ENCODE measurements around the gene SLC15A3.
"Not testable (repeated sequence)": the region's sequence is repeated elsewhere in the genome, so short reads cannot be mapped to it uniquely, and the experiment has no call there.

Gene SLC15A3

GRCh38 chr11:60915248-60915914 is 36.6 kb downstream of the SLC15A3 start:
- peak in 3 of 4 experiments; percentile 35 to 63 (median 45) for DNase-seq (ENCODE audit: low read depth in 4 of 4, low spot score in 1 of 4)

DNA sequence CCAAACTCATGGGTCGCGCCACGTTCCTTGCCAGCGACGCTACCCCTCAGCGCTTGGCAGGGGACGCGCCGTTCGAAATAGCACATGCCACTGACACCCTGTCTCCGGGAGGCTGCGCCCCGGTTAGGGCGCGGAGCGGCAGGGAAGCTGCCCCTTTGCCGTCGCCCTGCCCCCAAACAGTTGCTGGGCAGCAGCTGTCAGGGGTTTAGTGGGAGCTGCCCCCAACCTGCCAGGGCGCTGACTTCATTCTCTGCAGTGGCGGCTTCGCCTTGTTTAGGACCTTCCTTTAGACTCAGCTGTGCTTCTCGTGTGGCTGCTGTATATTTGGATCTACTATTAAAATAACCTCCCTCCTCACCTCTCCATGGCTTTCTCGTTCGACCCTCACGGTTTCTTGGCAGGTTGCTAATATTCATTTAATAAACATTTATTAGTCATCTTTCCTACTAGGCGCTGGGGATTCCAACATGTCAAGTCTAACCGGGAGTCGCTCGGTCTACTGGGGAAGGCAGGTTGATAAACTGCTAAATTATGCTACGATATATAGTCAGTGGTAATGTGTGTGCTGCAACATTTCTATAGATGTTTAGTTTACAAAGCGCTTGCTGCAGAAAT is 37.2 kb downstream of the SLC15A3 start:
- DNase-seq (ENCODE audit: low read depth in 4 of 4, low spot score in 1 of 4) = peak in 1 of 4 experiments; percentile 24

- peak; percentile 55 to 85 (median 74) for DNase-seq (ENCODE audit: low read depth in 4 of 4, low spot score in 1 of 4)
Measured at GRCh38 chr11:60913793-60914632, 38.0 kb downstream of the SLC15A3 start, which contains the start of gene TMEM109. Gene TMEM109 (plus strand): TSS chr11:60914158. CDS start chr11:60919694, 5,536 bp downstream.

DNA sequence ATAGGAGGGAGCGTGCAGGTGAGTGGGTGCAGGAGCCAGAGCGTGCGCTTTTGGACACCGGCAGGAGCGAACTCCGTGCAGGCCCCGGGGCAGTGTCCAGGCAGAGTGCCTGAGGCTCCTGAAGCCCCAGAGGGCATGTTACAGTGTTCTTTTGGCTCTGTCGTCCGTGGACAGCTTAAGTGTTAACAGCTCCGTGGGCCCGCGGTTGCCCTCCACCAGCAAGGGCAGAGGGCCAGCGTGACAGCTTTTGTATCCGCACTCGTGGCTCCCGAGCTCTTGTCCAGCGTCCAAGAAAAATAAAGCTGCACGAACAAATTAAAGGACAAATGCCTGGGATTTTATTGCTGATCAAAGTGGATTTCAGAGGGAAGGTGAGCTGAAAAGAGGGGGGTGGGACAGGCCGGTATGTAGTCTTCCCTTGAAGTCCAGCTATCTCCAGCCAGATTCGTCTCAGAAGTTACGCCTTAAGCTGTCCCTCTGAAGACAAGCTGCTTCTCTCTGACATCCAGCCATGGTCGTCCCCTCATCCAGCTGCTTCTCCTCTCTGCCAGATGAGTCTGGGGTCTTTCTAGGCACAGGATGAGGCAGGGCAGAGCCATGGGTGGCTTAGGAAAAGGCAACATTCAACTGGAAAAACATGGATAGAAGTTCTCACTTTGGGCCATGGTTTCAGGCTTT is 39.0 kb downstream of the SLC15A3 start:
- no peak for DNase-seq (ENCODE audit: low read depth in 4 of 4, low spot score in 1 of 4)

DNA sequence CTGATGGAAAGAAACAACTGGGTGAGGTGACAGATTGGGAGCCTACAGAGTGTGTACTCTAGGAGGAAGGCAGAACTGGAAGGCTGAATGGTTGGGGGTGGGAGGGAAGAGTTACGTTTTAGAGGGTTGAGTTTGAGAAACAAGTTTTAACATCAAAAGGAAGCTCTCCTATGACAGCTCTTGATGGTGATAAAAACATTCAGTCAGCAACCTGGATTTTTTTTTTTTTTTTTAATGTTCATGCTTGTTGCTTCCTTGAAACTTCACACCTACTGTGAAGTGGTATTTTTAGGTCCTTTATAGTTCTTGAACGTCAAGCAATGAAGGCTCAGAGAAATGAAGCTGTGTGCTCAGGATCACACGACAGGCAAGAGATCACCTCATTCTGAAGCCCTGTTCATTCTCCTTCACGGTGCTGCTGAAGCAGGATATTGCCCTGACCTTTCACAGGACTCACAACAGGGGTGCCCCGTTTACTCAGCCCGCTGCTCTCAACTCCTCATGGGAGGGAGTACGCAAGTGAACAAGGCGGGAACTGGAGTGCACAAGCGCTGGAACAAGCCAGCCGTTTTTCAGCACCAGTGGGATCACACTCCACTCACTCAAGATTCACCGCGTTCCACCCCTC is 39.6 kb downstream of the SLC15A3 start:
- no peak for DNase-seq (ENCODE audit: low read depth in 4 of 4, low spot score in 1 of 4)

DNA sequence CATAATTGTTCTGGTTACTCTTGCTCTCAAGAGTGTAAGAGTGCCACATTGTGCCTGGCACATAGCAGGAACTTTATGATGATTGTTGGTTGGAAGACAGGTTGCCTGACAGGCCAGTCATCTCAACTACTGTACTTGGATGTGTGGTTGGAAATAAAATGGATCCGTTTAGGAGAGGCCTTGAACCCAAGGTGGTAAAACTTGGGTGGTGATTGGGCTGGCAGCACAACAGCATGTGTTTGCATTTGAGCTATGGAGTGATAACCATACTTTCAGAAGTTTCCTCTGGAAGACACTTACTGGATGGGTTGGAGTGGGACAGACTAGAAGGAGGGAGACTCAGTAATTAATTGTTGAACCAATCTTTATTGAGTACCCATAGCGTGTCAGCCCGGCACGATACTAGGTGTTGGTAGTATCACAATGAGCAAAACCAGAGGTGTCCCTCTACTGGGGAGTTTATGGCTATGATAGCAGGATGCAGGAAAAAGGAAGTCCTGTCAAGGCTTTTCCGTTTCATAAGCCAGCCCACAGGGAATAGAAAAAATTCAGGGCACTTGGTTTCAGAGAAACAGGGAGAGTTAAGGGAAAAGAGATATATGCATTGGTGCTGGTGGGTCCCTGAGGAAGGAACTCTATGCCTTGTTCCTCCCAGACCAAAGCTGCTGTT is 41.1 kb downstream of the SLC15A3 start:
- DNase-seq (ENCODE audit: low read depth in 4 of 4, low spot score in 1 of 4) = no peak

GRCh38 chr11:60910281-60910687 is 41.7 kb downstream of the SLC15A3 start:
- no peak for DNase-seq (ENCODE audit: low read depth in 4 of 4, low spot score in 1 of 4)

DNA sequence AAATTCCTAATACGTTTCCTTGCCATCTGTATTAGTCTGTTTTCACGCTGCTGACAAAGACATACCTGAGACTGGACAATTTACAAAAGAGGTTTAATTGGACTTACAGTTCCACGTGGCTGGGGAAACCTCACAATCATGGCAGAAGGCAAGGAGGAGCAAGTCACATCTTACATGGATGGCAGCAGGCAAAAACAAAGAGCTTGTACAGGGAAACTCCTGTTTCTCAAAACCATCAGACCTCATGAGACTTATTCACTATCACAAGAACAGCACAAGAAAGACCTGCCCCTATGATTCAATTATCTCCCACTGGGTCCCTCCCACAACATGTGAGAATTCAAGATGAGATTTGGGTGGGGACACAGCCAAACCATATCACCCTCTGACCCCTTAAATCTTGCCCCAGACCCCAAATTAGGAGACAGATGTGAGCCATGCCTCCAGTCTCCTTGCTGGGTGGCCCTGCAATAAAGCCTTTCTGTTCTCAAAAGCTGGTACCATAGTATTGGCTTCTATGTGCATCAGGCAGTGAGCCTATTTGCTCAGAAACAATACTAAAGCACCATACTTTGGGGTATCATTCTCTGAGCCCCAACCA is 42.2 kb downstream of the SLC15A3 start:
- not testable (repeated sequence) for DNase-seq (ENCODE audit: low read depth in 4 of 4, low spot score in 1 of 4)

- no peak for DNase-seq (ENCODE audit: low read depth in 4 of 4, low spot score in 1 of 4)
Measured at GRCh38 chr11:60908803-60909202, 43.2 kb downstream of the SLC15A3 start.

DNA sequence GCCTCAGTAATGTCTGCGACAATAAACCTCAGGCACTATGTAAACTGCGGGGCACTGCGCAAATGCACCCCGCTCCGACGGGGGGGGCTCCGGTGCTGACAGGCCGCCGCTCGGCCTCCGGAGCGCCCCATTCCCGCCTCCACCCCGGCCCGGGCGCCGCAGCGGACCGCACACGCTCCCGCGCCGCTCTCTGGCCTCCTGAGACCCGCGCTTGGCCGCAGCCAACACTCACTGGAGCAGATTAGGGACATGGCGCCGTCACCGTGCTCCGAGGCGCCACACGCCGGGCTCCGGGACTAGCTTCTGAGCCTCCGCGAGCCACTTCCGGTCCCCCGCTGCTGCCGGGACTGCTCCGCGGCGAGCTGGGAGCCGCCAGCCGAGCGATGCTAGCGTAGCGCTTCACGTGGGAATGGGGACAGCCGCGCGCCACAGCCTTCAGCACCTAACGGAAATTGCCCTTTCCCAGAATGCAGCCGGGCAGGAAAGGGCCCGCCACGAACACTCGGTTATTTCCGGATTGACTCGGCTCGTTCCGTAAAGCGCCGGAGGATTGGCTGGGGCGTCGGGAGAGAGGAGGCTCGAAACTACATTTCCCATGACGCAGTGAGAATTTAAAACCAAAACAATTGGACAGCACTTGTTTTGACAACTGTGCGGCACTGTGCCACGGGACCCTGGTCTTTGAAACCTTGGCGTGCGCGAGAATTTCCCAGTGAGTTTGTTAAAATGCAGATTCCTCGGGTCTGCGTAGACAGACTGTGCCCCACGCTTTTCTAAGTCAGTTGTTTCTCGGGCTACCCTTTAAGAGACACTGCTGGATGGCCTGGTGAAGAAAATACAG is 45.6 kb downstream of the SLC15A3 start, which contains the start of gene PRPF19:
TSS of gene PRPF19 (minus strand) at position 454 of the 841 bp plus-strand sequence. CDS start at position 251, 203 bp downstream.
- peak; percentile 93 to 98 (median 97) for DNase-seq (ENCODE audit: low read depth in 4 of 4, low spot score in 1 of 4)

DNA sequence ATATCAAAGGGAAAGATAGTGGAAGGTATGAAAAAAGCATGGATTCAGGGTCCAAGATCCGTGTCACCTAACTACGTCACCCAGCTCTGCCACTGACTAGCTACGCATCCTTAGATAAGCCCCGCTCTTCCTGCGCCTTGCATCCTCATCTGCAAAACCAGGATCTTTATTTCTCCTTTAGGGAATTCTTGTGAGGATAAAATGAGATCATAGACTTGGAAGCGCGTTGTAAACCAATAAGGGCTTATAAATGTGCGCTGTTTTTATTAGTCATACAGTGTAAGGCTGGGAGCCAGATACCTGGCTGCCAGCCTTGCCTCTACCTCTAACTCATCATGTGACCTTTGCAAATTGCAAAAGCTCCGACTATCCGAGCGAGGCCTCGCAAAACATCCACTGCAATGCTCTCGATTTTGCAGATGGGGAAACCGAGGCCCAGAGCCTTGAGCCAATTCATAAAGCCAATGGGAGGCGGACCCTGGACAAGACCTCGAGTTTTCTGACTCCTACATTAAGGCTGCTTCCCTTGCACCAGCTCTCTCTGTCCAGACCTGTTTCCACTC is 46.3 kb downstream of the SLC15A3 start:
- DNase-seq (ENCODE audit: low read depth in 4 of 4, low spot score in 1 of 4) = no peak

GRCh38 chr11:60905047-60905446 is 46.9 kb downstream of the SLC15A3 start:
- no peak for DNase-seq (ENCODE audit: low read depth in 4 of 4, low spot score in 1 of 4)

- DNase-seq (ENCODE audit: low read depth in 4 of 4, low spot score in 1 of 4) = no peak
Measured at GRCh38 chr11:60902625-60903024, 49.4 kb downstream of the SLC15A3 start.

GRCh38 chr11:60900673-60901404 is 51.1 kb downstream of the SLC15A3 start:
- DNase-seq (ENCODE audit: low read depth in 4 of 4, low spot score in 1 of 4) = no peak

DNA sequence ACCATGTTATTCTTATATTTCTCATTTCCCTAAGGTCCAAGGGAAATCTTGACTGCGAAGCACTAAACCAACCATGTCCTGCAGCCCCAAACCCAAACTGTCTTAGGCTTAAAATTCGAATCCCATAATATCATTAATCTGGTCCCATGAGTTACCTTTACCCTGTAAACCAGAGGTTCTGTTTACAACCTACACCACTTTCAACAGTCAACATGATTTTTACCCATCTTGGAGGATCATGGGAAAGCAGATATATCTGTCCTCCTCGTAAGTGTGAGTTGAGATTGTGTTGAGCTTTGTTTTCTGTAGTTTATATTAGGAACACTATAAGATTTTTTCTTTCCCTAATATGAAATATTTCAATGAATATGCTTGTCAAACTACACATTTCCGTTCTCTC is 52.0 kb downstream of the SLC15A3 start:
- DNase-seq (ENCODE audit: low read depth in 4 of 4, low spot score in 1 of 4) = no peak

- no peak for DNase-seq (ENCODE audit: low read depth in 4 of 4, low spot score in 1 of 4)
Measured at GRCh38 chr11:60899046-60899936, 52.7 kb downstream of the SLC15A3 start.

DNA sequence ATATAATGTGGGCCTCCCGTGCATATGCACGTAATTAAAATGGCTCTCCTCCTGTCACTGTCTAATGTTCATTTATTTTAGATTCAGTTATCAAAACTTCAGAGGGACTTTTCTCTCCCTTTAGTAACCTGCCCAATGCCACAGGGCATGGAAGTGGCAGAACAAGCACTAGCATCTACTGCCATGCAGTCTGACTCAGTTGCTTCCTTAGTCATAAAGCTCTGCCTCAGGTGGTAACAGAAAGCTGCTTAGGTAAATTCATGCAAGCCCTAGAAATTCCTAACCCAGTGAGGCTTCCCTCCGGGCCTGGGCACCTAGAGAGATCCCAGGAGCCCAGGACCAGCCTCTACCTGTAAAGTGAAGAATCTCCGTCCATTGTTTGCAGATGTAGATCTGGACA is 54.5 kb downstream of the SLC15A3 start:
- no peak for DNase-seq (ENCODE audit: low read depth in 4 of 4, low spot score in 1 of 4)

All from stimulated activated CD4-positive, alpha-beta T cell treated with anti-CD3 and anti-CD28 coated beads, Interleukin-1b, Interleukin-23, amount 100 ng/mL, for 24 hours (primary cell).